GOT3 (cell line): ENCODE results near the gene AKT2.

Experiments used
- DNase-seq: peaks from one replicate; lab custom pipeline; 2025; ENCODE audit warnings: mixed read lengths; lab: John Stamatoyannopoulos, UW

Gene AKT2

DNA sequence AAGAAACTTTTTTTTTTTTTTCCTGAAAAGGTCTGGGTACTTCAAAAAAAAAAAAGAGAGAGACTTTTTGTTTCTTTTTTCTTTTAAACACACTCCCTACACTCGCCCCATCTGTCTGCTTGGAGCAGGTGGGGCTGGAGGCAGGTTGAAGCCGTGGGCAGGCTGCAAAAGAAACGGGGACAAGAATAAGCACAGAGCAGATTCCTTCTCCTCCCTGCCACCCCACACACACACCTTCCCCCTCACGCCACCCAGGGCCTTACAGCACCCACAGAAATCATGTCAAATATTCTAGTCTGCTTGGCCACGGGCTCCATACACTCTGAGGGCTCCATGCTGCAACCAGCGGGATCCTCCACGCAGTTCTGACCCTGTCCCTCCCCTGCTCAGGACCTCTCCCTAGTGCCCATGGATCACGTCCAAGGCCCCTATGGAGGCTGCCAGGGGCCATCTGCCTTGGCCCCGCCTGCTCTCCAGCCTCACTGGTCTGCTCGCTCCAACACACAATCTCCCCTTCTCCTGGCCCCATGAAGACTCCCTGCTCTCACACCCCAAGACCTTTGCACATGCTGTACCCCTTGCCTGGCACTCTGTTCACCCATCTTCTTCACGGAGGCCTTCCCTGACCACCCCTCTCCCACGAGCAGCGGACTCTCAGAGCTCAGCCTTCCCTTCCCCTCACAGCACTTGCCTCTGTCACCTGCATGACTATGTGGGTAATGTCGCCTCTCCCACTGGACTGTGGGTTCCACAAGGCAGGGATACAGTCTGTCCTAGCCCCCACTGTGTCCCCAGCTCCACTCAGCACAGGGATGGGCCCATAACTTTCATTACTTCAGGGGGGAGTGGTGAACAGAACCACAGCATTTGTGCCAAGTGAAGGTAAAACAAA is 11.4 kb downstream of the AKT2 start:
- DNase-seq = no peak

DNA sequence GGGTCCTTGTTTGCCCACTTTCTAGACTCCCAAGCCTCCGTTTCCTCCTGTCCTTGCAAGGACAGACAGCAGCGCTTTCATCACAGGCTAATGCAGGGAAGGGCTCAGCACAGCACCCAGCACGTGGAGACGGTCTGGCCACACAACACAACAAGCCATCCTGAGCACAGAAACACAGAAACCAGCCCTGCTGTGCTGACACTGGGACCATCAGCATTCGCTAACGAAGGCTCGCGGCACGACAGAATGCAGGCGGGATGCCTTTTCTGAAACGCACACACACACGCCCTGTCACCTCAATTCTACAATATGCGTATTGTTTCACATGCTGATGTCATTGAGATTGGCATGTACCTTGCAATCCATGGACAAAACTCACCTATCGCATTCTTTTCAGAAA is 12.9 kb downstream of the AKT2 start:
- no peak for DNase-seq

GRCh38 chr19:40271706-40272105 is 13.4 kb downstream of the AKT2 start:
- DNase-seq = no peak

DNA sequence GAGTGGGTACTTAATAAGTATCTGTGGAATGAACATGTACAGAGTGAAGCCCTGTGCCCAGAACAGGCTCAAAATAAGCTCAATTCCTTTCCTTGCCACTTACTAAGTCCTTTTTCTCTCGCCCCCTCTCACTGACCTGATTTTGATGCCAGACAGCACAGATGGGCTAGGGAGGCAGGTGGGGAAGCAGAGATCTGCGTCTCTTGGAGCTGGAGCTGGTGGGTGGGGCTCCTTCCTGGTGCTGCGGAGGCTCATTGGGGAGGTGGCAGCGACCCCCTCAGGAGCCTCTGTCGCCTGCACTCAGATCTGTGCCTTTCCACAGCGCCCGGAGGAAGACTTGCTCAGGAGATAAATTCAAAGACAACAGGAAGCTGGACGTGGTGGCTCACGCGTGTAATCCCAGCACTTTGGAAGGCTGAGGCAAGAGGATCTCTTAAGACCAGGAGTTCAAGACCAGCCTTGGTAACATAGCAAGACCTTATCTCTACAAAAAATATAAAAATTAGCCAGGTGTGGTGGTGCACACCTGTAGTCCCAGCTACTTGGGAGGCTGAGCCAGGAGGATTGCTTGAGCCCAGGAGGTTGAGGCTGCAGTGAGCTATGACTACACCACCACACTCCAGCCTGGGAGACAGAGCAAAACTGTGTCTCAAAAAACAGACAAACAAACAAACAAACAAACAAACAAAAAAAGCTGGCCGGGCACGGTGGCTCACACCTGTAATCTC is 14.6 kb downstream of the AKT2 start:
- DNase-seq = no peak

DNA sequence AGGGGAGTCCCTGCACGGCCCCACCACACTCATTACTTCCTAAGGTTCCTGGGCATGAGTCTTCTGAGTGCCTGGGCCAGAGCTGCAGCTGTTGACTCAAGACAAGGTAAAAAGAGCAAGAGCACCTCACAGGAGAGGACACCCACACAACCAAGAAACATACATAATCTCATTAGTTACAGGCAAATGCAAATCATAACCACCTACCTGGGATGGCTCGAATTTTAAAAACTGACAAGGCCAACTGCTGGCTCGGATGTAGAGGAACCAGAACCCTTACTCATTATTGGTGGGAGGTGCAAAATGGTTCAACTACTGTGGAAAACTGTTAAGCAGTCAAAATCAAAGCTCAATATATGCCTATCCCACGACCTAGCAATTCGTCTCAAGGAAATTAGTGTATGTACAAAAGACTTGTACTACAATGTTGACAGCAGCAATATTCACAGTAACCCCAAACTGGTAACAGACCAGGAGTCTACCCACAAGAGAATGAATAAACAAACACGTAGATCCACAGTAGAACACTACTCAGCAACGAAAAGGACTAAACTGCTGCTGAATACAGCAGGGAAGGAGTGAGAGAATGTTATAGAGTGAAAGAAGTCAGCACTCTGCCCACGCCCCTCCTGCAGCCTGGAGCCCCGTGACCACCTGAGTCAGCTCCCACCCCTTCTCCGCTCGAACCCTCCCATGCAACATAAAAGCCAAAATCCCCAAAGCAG is 15.8 kb downstream of the AKT2 start:
- no peak for DNase-seq

DNA sequence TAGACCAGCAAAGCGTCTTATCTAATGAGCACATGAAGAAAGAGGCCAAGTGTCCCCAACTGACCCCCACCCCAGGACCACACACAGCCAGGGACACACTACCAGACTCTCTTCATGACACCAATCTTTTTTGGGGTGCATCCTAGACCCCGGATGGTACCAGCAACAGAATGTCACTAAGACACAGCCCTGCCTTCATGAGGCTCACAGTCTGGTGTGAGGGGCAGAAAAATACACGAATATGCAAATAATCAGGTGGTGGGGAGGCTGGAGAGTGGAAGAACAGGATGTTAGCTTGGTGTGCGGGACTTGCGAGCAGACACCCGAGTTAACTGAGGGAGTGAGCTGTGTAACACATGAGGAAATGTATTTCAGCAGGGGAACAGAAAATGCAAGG is 17.5 kb downstream of the AKT2 start:
- no peak for DNase-seq

GRCh38 chr19:40266912-40267600 is 18.1 kb downstream of the AKT2 start:
- no peak for DNase-seq

- DNase-seq = no peak
Observed at GRCh38 chr19:40266119-40266518, 19.0 kb downstream of the AKT2 start.

DNA sequence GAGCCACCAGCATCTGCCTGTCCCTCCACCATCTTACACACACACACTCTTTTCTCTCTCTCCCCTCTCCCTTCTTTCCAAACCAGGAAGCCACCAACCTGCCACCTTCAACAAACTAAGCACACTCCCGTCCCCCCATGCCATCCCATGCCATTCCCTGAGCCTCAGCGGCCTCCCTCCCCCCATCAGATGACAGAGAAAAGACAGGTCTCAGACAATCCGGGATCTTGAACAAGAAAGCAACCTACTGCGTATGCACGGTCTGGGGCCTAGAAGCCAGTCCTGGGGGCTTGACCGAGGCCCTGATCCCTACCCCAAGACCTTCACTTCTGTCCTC is 19.4 kb downstream of the AKT2 start:
- DNase-seq = no peak

DNA sequence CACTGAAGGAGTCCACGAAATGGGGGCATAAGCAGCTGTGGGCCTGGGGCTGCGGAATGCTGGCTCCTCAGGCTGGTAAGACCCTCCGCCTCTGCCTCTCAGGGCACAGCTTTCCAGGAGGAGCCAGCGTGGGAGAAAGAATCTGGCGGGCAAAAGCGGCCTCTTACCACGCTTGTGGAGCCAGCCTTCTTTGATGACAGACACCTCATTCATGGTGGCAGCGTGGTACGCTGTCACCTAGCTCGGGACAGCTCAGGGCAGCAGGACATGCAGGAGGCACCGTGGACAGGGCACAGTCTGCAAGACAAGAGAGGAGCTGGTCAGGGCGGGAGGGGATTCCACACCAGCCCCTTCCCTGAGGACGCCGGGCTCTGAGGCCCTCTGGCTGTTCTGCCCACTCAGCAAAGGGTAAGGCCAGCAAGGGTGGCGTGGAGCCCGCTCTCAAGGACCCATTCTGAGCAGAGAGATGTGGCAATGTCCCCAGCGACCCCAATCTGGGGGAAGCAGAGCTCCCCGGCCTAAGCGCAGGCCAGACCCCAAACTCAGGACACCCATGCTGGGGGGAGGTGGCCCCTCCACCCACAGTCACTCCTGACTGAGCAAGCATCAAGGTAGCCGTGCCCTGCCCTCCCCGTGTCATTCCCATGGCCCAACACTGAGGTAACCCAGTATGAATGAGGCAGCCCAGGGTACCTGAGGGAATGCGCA is 19.9 kb downstream of the AKT2 start:
- no peak for DNase-seq

- DNase-seq = no peak
Observed at GRCh38 chr19:40264314-40265054, 20.7 kb downstream of the AKT2 start.

DNA sequence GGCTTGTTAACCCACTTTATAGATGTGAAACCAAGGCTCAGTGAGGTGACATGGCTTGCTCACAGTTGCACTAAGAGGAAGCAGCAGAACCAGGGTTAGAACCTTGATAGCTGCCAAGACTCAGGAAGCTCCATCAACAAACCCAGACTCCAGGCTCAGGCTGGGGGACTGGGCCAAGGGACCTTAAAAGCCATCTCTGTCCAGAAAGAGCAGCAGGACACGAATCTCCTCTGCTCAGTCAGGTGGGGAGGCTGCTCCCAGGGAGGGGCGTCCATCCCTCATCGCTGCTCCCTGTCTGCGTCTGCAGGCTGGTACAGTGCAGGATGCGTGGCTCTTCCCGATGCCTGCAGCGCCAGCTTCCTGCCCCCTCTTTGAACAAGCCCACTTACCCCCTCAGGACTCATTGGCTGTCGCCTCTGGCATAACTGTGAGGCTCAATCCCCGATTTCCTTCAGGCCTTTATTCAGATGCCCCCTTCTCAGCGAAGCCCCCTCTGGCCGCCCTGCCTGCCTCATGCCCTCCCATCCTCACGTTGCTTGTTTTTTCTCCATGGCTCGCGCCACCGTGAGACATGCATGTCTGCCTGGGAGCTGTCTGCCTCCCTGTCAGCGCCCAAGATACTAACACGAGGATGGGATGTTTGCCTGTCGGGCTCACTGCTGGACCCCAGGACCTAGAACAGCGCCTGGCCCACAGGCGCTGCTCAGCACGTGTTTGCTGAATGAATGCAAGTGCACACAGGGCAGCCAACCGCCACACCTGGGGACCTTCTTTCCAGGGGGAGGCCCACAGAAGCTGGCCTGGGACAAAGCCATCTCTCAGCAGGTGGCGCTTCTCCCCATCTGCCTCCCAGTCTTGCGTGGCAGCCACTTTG is 21.5 kb downstream of the AKT2 start:
- no peak for DNase-seq

GRCh38 chr19:40262422-40262821 is 22.7 kb downstream of the AKT2 start:
- no peak for DNase-seq

GRCh38 chr19:40261631-40262030 is 23.5 kb downstream of the AKT2 start:
- DNase-seq = no peak

DNA sequence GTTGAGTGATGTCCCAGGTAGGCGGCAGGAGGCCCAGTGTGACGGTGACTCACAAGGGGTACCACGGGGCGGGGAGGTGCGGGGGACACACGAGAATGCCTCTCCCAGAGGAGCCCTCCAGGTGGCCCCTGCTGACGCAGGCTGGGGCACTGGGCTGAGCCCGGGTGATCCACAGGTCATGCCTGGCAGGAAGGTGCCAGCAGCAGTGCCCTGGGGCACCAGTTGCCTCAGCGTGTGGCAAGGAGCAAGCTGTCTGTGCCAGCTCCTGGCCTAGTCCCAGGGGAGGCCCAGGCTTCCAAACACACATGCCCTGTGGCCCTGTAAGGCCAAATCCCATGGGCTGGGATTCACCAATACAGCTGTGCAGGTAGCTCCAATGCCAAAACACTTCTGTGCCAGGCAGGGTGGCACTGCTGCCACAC is 28.0 kb downstream of the AKT2 start:
- DNase-seq = no peak

GRCh38 chr19:40256512-40256911 is 28.6 kb downstream of the AKT2 start:
- no peak for DNase-seq

GRCh38 chr19:40255619-40256166 is 29.5 kb downstream of the AKT2 start:
- DNase-seq = no peak

GRCh38 chr19:40254714-40255418 is 30.3 kb downstream of the AKT2 start:
- no peak for DNase-seq

DNA sequence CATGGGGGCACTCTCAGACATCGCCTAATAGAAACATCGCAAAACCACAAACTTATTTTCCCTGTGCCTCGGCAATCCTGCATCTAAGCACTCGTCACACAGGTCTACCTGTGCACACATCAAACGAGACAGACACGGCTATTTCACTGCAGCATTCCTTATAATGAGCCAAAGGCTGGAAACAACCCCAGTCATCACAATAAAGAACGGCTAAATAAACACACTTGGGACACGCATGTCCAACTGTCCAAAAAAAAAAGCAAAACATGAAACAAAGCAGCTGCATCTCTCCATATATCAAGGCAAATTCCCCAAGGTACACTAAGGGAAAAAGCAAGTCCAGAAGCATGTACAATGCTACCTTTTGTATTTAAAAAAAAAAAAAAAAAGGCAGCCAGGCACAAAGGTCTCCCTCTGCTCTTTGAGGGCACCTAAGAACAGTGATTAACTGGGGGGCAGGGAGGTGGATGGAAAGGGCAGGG is 31.5 kb downstream of the AKT2 start:
- no peak for DNase-seq
